Panc1 (cell line): ENCODE measurements around the gene INIP. TPM values are rescaled to one million over a fixed set of nuclear protein-coding genes. Genes with fewer than 3 reads are reported as not detected.

ENCODE experiments used
- ATAC-seq: fragments of 200-7000 bp; cut with Tn5 transposase; 2 replicates; pipeline ENCODE4 v1.9.1; 2020; ENCODE audit warnings: mild to moderate bottlenecking, moderate library complexity
- BruUV-seq: library from RNA; stranded (reverse); fragments of 400-500 nt; replicated peaks from 2 replicates; lab custom pipeline; 2021; lab: Mats Ljungman, UMichigan
- CTCF ChIA-PET: fragments of 300-600 bp; sonication (Branson Sonifier 250); formaldehyde crosslinking; loops from one replicate; lab custom pipeline; 2022; ENCODE audit warnings: antibody characterized with exemption; lab: Charles Lee
- POLR2A ChIA-PET: fragments of 300-600 bp; sonication (Branson Sonifier 250); formaldehyde crosslinking; loops from one replicate; lab custom pipeline; 2022; ENCODE audit warnings: antibody characterized with exemption; lab: Charles Lee
- DNase-seq: peaks from one replicate; pipeline ENCODE4 v3.0.0-alpha.2; 2010; ENCODE audit warnings: low read depth, low spot score
- H3K27ac ChIP-seq: 2 replicates; pipeline ENCODE4 v1.5.1; 2011; ENCODE audit warnings: mild to moderate bottlenecking, low read length, inconsistent platforms
- H3K27me3 ChIP-seq: fragments of 200-500 bp; sonication (Bioruptor generic); 2 replicates; pipeline ENCODE4 v1.6.0; 2014; ENCODE audit warnings: low read length, inconsistent platforms; ENCODE audit not compliant: control insufficient read depth, insufficient read depth
- H3K36me3 ChIP-seq: fragments of 200-500 bp; sonication (Bioruptor generic); 2 replicates; pipeline ENCODE4 v1.5.1; 2014; ENCODE audit warnings: inconsistent platforms, mild to moderate bottlenecking, low read length, moderate library complexity; ENCODE audit not compliant: control insufficient read depth, insufficient read depth
- H3K4me1 ChIP-seq: 2 replicates; pipeline ENCODE4 v1.5.1; 2011; ENCODE audit warnings: inconsistent platforms, mild to moderate bottlenecking, low read length, moderate library complexity; ENCODE audit not compliant: control insufficient read depth, insufficient read depth
- H3K4me3 ChIP-seq, 2 experiments: 2 replicates each; pipeline ENCODE4 v1.5.1; 2011 to 2012; ENCODE audit warnings: low read depth in 2 of 2, low read length in 2 of 2, mild to moderate bottlenecking in 2 of 2, inconsistent platforms in 1 of 2, moderate library complexity in 1 of 2
- H3K9me3 ChIP-seq: fragments of 200-500 bp; sonication (Bioruptor generic); 2 replicates; pipeline ENCODE4 v1.5.1; 2014; ENCODE audit warnings: low read depth, mild to moderate bottlenecking, inconsistent platforms, low read length, moderate library complexity; ENCODE audit not compliant: control insufficient read depth, insufficient read depth
- CTCF ChIP-seq: fragments of 450-650 bp; IDR thresholded peaks from 2 replicates; pipeline ENCODE4 v1.5.1; 2017; ENCODE audit warnings: mild to moderate bottlenecking
- POLR2AphosphoS5 ChIP-seq: IDR thresholded peaks from 2 replicates; pipeline ENCODE4 v1.6.1; 2012; ENCODE audit warnings: mild to moderate bottlenecking, low read depth, low read length, moderate library complexity
- REST ChIP-seq, 2 experiments: IDR thresholded peaks; 2 replicates each; pipeline ENCODE4 v1.6.1; 2011 to 2012; ENCODE audit warnings: low read depth in 2 of 2, control low read depth in 1 of 2, low read length in 1 of 2, mild to moderate bottlenecking in 1 of 2, moderate library complexity in 1 of 2; ENCODE audit not compliant: insufficient read depth in 1 of 2
- SIN3A ChIP-seq: IDR thresholded peaks from 2 replicates; pipeline ENCODE4 v1.6.1; 2012; ENCODE audit warnings: low read depth, mild to moderate bottlenecking, low read length, moderate library complexity, borderline replicate concordance; ENCODE audit not compliant: insufficient read depth
- TCF7L2 ChIP-seq: IDR thresholded peaks from 2 replicates; pipeline ENCODE4 v1.6.1; 2011; ENCODE audit warnings: mild to moderate bottlenecking, low read depth, low read length, inconsistent platforms
- in situ Hi-C: cut with HindIII; loops from 2 replicates; pipeline ENCODE4 v1.10.0; 2016; ENCODE audit warnings: low sequenced_read_pairs, low pct_unique_long_range_greater_than_20kb
- intact Hi-C: fragments of 100-400 bp; cut with micrococcal nuclease; formaldehyde crosslinking; loops from one replicate; pipeline ENCODE4 v1.10.0; 2022; ENCODE audit not compliant: unreplicated experiment
- total RNA-seq: library from RNA; stranded (reverse); gene quantifications from one replicate; pipeline ENCODE4 v1.2.1, GENCODE V29; 2021; ENCODE audit not compliant: unreplicated experiment

Gene INIP
- total RNA-seq, 1 experiment from 2014 or later: 20.0 TPM

- Histone ChIP-seq H3K27me3 (no peaks in the 10 kb centered on the region), H3K4me1 (peaks cover 4% of the 10 kb centered on the region), H3K9me3 (no peaks in the 10 kb centered on the region), H3K36me3 (no peaks in the 10 kb centered on the region), H3K4me3 (no peak overlapping the region), H3K27ac (no peak overlapping the region)
- TF ChIP-seq SIN3A: no peak
- no peak for TF ChIP-seq POLR2AphosphoS5
- TF ChIP-seq CTCF: no peak
- TF ChIP-seq TCF7L2: no peak
- TF ChIP-seq REST (IDR thresholded peaks at IDR 0.05; ENCODE audit: insufficient read depth in 1 of 2, low read depth in 2 of 2, low read length in 1 of 2): no peak
- ChIA-PET CTCF (no interaction called here), POLR2A (no interaction called here)
- ATAC-seq (no peak), DNase-seq (no peak)
- BruUV-seq: no TSS peak
- intact Hi-C loops (no loop called here), in situ Hi-C loops (no loop called here)
Observed at GRCh38 chr9:112757282-112757883, 39.5 kb upstream of the INIP start.

GRCh38 chr9:112755675-112756074, 37.8 kb upstream of the INIP start:
- Histone ChIP-seq H3K27me3 (no peaks in the 10 kb centered on the region), H3K9me3 (no peaks in the 10 kb centered on the region), H3K27ac (no peak overlapping the region), H3K4me3 (no peak overlapping the region), H3K4me1 (peaks cover 6% of the 10 kb centered on the region), H3K36me3 (no peaks in the 10 kb centered on the region; the same call in 1 of the 2 replicates)
- intact Hi-C loops: no loop called here
- in situ Hi-C loops: no loop called here
- POLR2A ChIA-PET: no interaction called here
- DNase-seq (no peak), ATAC-seq (no peak)
- TF ChIP-seq TCF7L2 (no peak), CTCF (no peak), REST (IDR thresholded peaks at IDR 0.05; ENCODE audit: insufficient read depth in 1 of 2, low read depth in 2 of 2, low read length in 1 of 2) (no peak), SIN3A (no peak), POLR2AphosphoS5 (no peak)
- TSS peak; percentile 44 for BruUV-seq
- CTCF ChIA-PET: no interaction called here
